NOMO-1 treated with DMSO at 0.1 percent for 48 hours (cell line): Measurements from ENCODE around the gene GABRB1.

Experiments
- DNase-seq: peaks from one replicate; lab custom pipeline; 2025; ENCODE audit not compliant: unreplicated experiment; lab: John Stamatoyannopoulos, UW

Gene GABRB1

DNA sequence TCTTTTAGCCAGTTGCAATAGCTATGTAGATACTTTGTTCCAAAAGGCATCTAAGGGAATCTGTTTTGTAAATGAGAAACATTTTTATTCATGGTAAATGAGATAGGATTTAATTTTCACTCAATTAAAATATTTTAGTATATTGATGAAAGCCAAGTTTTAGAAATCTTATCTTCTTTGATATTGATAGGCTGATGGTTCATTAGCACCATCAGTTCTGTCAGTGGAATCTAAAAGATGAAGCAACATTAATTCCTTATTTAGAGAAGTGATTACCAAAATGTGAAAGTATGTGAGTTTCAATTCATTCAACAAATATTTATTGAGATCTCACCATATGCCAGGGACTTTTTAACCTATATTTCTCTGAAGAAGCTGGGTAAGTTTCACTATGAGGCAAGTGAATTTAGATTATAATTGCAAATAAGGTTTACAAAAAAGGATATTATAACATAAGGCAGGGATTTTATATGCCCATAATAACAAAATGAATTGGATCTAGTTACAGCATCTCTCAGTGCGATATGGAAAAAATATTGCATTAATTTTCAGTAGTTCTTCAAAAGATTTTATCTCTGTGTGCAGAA is 79.3 kb downstream of the GABRB1 start:
- DNase-seq = no peak

DNA sequence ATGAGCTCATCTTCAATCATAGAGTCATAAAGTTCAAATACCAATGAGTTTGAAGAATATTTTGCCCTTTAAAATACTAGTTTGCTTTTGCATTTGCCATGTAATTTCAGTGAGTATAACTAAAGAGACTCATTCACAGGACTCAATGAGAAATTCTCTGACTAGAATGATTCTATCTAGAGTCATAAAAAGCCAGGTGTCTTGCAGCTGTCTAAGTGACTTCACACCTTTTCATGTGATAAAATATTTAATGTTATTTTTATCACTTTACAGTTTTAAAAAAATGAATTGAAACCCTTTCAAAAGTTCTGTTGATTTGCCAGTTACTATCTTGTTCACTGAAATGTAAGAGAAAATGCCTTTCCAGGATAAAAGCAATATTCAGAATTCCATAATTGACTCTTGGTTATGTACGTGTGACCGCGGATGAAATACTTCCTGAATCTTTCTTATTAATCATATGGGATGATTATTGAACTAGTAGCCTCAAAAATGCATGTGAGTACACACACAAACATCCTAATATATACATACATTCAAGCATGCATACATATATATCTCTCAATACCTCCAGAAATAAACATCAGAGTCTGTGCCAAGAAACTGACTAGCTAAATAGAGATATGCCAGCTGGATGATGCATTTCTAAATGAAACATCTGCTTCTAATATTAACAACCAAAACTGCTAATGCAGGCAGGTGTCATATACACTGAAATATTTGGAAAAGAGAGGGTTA is 87.0 kb downstream of the GABRB1 start:
- no peak for DNase-seq

DNA sequence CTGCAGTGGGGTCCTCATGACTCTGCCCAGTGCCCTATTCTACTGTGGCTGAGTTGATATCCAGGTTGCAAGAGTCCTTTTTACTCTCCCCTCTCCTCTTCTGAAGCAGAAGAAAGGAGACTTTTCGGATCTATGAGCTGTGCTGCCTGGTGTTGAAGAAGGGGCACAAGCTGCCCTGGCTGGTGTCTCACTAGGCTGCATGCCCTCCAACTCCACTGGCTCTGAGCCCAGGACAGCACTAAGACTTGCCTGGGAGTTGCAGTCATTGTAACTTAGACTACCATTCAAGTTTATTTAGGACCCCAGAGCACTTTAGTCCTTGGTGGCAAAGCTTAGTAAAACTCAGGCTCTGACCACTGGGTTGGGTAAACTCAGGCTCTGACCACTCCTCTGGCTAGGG is 89.4 kb downstream of the GABRB1 start:
- no peak for DNase-seq

DNA sequence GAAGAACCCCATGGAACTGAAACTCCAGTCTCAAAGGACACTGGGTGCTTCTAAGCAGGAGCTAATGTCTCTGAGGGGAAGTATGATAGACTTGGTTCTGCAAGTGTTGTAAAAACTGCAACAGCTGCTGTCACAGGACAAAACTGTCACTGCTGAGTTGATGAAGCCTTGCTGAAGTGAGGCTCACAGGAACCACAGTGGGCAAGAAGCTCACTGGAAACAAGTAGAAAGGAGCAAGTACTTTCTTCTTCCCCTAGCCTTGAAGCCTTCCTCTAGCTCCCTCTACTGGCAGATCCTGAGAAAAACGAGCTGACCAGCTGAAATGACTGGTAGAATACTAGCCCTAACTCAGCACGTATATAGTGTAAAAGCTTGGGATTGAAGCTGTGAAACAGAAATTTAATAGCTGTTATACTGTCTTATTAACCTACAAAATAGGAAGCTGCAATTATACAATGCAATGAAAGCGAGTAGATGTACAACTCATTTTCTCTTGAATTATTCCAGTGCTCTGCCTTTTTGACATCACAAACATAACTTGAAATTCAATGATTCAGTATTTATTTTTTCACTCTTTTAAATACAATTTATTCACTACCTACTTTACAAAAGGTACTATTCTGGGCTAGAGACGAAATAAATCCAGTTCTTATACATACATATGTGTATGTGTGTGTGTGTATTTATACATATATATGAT is 91.4 kb downstream of the GABRB1 start:
- peak; percentile 84 for DNase-seq

DNA sequence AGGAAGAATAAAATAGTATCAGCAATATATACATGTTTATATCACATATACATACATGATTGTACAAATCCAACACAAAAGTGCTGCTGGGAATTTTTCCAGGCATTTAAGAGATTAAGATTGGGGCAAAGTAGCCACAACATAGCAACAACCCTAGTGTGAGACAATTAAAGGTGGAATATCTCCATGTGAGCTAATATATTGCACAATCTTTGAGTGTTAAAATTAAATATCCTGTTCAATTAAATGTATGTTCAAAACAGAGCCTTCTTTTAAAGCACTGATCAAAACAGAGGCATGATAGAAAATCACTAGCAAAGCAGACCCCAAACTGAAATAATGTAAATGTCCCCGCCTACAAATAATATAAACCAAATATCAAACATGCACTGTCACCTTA is 97.6 kb downstream of the GABRB1 start:
- DNase-seq = no peak

DNA sequence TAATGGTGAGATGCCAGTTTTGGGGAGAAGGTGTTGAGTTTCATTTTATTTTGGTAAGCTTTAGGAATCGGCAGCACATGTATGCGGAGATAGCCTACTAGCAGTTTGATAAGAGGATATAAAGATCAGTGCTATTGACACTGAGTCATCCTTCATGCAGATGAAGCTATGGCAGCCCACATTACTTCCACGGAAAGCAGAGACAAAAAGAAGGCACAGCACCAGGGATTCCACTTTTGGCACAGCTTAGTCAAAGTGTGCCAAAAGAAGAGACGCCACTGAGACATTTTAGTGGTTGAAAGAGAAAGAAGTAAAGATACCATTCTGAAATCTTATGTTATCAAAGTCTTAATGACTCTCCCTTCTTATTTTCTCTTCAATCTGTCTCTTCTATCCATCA is 103.8 kb downstream of the GABRB1 start:
- DNase-seq = no peak

DNA sequence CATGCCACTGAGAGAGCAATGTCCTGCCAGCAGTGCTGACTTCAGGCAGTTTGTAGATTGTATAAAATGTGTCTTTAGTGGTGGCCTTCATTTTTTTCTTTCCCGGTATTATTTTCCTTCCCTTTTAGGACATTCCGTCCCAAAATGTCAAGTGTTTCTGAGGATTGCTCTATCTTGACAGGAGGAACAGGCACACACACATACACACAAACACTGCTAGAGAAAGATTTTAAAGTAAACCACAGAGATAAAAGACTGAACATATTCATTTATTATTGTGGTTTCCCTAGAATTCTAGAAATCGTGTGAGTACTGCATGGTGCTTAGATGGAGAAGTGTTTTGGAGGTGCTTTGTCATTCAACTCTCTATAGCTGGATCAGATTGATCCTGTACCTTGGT is 111.9 kb downstream of the GABRB1 start:
- DNase-seq = no peak

DNA sequence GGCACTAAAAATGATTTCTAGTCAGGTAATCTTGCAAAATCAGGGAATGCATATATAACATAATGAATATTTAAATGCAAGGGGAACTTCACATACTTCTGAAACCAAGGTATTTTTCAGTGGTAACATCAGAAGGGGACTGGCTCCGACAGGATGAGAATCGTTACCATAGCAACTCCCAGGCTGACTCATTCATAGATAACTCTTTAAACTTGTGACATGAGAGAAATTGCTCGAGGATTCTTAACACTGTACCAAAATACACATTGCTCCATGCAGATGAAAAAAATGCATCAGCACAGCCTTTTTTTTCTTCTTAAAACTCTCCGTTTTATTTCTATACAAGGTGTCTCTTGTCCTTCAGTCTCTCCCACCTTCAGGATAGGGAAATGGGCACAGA is 114.3 kb downstream of the GABRB1 start:
- DNase-seq = peak; percentile 52

DNA sequence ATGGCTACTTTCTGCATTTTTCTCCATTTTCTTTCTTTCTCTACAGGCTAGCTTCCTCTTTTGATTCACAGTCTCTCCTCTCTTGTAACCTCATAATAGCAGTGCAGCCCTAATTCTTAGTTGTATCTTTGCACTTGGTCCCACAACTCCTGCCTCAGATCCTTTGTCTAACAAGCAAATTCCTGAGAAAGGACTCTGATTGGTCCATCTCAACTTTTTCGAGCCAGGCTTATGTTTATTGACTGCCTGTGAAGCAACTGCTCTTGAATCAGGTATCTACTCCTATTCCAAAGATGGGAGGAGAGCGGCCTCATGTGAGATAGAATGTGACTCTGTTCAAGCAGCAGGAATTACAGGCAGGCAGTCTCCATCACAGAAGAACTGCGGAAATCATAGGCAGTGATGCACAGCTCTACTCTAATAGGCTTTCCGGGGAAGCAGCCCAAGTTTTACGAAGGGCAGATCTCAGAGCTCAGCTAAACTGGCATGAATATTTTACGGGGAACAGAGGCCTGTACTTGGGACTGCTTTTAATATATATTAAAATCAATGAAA is 123.5 kb downstream of the GABRB1 start:
- DNase-seq = no peak

DNA sequence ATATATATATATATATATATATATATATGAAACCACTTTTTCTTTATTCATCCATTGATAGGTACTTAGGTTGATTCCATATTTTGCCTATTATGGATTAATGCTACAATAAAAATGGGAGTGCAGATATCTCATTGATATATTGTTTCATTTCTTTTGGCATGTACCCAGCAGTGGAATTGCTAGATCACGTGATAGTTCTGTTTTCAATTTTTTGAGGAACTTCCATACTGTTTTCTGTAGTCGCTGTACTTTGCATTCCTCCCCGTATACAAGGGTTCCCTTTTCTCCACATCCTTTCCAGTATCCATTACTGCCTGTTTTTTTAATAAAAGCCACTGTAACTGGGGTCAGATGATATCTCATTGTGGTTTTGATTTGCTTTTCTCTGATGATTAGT is 124.6 kb downstream of the GABRB1 start:
- no peak for DNase-seq

DNA sequence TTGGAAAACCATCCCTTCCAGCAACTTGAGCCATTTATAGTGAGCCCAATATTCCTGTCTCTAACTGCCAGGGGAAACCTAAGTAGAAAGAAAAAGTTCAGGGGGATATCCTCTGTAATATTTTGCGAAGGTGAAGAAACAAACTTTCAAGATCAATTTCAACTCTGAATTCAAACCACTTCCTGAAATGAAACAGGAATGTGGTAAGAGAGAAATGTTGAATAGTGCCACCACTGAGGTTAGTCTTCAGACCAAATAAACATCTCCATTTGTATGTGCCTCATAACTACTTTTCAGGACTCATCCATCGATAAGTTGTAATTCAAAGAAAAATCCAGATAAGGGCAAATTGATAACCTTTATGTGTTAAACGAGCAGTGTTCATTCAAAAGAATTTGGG is 128.7 kb downstream of the GABRB1 start:
- peak; percentile 74 for DNase-seq

DNA sequence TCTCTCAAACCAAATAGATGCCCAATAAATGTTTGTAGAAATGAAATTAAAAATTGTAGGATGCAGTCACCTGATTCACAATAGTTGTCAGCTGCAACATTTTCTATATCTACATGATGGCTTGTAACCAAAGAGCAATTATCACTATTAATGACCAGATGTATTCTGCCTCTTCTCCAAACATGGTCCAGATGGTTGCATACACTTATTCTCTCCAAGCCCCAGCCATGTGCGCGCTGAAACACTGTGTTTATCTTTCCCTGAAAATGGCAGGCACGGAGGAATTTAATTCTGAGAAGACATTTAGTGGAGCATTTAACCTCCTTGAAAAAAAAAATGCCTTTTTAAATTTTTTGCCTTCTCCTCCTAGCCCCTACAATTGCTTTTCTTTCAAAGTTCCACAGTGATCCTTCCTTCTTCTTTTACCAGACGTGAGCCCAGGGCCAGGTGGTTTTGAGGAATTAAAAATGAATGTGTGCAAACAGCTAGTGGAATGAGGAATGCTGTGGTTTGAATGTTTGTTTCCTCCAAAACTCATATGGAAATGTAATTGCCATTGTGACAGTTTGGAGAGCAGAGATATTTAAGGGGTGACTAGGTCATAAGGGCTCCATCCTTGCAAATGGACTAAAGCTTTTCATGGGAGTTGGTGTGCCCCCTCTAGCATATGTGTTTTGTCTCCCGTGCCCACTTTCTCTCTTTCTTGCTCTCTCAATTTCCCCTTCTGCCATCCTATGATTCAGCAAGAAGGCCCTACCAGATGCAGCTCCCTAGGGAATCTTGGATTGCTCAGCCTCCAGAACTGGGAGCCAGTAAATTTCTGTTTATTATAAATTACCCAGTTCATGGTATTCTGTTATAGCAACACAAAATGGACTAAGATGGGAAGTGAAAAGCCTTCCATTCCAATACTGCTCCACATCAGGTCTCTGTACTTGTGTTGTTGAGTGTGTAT is 136.0 kb downstream of the GABRB1 start:
- no peak for DNase-seq

DNA sequence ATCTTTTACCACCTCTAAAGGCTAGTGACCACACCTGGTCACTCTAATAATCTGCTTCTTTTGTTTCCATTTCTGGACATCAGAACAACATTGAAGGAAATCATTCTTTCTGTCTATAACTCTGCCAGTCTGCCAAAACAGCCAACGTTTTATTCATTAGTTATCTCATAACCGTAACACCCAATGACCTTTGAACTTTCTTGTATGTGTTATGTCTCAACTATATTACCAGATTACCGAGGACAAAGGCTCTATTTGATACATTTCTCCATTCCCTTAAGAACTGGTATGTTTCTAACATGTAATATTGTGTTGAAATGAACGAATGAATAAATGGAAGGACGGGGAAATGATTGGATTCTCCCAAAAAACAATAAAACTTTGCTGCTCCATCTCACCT is 152.7 kb downstream of the GABRB1 start:
- DNase-seq = no peak

DNA sequence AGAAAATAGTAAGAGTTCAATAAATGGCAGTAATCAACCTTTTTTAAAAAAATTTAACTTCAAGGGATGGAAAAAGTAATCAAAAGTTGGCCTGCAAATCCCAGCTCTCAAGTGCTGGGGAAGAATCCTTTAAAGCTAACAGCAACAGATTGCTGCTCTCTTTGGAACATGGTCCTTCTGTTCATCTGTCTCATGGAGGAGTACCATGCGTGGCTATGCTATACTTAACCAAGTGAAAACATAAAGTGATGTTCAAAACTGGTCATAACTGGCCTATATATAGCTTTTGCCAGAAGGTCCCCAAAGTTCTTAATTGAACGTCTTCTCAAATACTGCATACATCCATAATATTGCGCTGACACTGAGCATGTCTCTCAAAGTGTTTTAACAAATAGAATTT is 154.4 kb downstream of the GABRB1 start:
- DNase-seq = no peak

DNA sequence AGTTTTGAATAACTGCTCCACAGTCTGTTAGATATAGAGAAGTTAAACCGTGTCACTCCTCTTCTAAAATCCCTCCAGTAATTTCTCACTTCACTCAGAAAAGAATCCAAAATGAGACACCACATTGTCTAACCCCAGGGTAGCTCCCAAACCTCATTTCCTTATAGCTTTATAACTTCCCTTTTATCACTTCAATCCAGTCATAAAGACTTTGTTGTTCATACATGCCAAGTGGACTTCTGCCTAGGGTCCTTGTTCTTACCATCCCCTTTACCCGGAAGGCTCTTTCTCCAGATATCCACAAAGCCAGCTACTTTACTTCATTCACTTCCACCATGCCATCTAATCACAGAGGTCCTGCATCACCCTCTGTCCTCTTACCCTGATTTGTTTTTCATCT is 156.2 kb downstream of the GABRB1 start:
- DNase-seq = peak; percentile 27

DNA sequence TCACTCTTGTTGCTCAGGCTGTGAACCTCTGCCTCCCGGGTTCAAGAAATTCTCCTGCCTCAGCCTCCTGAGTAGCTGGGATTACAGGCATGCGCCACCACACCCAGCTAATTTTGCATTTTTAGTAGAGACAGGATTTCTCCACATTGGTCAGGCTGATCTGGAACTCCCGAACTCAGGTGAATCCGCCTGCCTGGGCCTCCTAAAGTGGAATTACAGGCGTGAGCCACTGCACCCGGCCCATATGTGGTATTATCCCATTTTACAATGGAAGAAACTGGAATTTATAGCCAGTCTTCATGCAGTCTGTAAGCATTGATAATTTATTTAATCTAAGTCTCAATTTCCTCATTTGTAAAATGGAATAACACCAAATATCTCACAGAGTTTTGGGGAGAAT is 161.8 kb downstream of the GABRB1 start:
- DNase-seq = no peak

DNA sequence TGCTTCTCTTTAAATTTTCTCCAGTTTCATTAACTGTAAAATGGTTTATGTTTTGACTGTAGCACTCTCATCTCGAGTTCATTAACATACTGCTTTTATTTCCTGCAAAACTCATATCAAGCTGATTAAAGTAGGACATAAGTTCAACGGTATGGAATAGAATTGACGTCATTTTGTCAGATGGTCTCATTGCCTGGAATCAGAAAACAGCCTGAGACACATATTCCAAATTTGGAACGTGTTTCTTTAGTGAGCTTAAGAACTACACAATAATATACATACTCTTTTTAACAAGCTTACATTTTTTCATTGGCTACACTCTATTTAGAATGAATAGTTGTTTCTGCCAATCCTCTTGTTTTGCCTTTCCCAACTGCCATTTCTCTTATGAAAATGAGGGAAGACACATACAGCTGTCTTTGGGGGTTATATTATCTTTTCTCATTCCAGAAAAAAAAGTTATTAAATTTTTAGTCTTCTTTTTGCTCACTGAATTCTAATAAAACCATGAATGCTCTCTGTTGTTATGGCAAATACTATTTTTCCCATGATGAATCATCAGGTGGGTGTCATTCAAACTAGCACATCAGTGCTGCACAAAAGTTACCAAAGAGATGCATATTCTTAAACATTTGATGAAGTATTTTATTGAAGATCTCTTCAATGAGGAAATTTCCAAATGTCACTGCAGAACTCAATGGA is 162.8 kb downstream of the GABRB1 start:
- DNase-seq = no peak

DNA sequence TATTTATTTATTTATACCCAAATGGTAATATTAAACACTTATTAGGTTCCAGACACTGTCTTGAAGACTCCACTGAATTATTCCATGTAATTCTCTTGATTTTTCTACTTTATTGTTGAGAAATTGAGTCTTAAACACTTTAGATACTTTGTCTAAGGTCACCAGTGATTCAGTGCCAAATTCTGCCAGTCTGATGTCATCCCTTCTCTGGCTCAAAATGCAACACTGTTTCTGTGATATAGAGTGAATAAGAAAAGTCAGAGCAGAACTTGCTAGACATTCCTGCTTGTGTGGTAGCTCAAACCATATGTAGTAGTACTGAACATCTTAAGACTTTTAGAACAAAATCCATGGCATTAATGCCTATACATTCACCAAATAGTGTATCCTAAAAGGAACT is 164.3 kb downstream of the GABRB1 start:
- DNase-seq = no peak

DNA sequence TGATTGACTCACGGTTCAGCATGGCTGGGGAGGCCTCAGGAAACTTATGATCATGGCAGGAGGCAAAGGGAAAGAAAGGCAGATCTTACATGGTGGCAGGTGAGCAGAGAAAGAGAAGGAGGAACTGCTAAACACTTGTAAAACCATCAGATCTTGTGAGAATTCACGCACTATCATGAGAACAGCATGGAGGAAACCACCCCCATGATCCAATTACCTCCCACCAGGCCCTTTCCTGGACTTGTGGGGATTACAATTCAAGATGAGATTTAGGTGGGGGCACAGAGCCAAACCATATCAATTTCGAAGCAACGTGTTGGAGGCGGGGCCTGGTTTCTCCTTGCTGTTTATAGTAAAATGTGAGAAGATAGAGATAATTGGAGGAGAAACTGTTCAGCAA is 167.4 kb downstream of the GABRB1 start:
- no peak for DNase-seq

DNA sequence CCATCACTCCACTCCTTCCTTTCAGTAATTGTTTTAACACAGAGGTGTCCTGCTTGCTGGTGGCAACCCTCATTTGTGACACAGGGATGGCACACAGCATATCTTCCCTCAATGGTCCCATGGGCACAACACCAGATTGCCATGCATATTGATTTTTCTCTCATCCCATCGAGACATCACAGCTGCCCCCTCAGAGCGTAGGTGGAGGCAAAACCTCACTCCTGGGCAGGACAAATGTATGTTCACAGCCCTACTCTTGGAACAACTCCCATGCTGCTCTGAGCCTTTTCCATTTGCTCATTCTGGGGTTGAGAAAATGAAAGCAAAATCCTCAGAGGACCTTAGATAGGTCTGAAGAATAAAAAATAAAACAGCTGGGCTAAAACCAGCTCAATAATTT is 172.2 kb downstream of the GABRB1 start:
- DNase-seq = no peak
